ENCODE results near the gene VDR.

The VDR gene

GRCh38 chr12:47904713-47905709 is at the start of gene VDR:
TSS of gene VDR (minus strand) at chr12:47904994. CDS start at chr12:47879113, 25,881 bp downstream.
- H3K27ac Mint-ChIP-seq: peak within 1 kb of the TSS; percentile 88
- H3K9me3 Mint-ChIP-seq: no peaks in the 10 kb centered on the region
- peaks cover 33% of the 10 kb centered on the region for H3K27me3 Mint-ChIP-seq (ENCODE audit: low read depth)
- H3K4me3 Mint-ChIP-seq: peak within 1 kb of the TSS; percentile 98
- H3K36me3 Mint-ChIP-seq (ENCODE audit: low read depth): peaks cover 8% of the 10 kb centered on the region
- peak; percentile 74 for DNase-seq (ENCODE audit: low spot score)
- H3K4me1 Mint-ChIP-seq (ENCODE audit: low read depth): peaks cover 45% of the 10 kb centered on the region

DNA sequence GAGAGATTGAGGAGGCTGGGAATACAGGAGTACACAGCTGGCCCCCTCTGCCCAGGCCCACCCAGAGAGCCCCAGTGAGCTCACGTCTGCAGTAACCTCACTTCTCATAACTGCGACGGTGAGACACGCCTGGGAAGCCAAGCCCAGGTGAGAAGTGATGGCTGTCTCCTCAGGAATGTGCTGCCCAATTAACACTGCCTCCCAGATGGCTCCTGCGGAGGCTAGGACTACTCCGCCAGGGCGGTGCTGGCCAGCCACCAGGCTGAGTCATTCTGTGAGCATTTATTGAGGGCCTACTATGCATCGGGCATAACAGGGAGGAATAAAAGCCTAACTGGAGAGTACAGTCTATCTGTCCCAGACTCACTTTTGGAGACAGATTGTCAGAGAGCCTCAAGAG is 49.3 kb upstream of the VDR start:
- no peaks in the 10 kb centered on the region for H3K36me3 Mint-ChIP-seq (ENCODE audit: low read depth)
- no peak for DNase-seq (ENCODE audit: low spot score)
- H3K4me1 Mint-ChIP-seq (ENCODE audit: low read depth): peaks cover 10% of the 10 kb centered on the region
- no peak overlapping the region for H3K4me3 Mint-ChIP-seq
- peaks cover 6% of the 10 kb centered on the region for H3K9me3 Mint-ChIP-seq
- peaks cover 9% of the 10 kb centered on the region for H3K27me3 Mint-ChIP-seq (ENCODE audit: low read depth)
- no peak overlapping the region for H3K27ac Mint-ChIP-seq

DNA sequence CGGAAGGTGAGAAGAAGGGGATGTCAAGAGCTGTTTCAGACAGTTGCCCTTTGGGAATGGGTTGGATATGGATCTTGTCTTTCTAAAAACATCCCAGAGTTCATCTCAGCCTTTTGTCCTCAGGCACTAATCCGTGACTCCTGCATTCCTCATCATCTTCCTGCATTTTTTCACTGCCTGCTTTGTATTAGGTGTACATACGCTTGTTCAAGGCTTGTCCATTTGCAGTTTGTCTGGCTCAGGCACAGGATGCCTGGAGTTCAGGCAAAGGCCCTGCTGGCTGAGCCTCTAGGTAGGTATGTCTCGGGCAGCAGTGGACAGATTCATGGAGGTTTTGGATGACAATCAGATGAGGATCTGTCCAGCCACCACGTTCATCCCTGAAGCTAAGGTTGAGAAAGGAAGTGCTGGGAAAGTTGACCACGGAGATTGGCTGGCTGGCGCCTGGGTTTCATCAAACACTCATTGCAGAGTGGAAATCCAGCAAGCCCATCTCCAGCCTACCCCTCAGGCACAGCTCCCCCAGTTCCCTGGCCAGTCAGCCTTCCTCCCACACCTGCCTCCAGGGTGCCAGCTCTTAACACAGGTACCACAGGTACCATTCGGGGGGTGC is 46.2 kb upstream of the VDR start:
- Mint-ChIP-seq H3K4me3 (no peak overlapping the region), H3K4me1 (ENCODE audit: low read depth) (peaks cover 15% of the 10 kb centered on the region), H3K27ac (no peak overlapping the region), H3K9me3 (no peaks in the 10 kb centered on the region), H3K36me3 (ENCODE audit: low read depth) (no peaks in the 10 kb centered on the region), H3K27me3 (ENCODE audit: low read depth) (peaks cover 9% of the 10 kb centered on the region)
- DNase-seq (ENCODE audit: low spot score): no peak

DNA sequence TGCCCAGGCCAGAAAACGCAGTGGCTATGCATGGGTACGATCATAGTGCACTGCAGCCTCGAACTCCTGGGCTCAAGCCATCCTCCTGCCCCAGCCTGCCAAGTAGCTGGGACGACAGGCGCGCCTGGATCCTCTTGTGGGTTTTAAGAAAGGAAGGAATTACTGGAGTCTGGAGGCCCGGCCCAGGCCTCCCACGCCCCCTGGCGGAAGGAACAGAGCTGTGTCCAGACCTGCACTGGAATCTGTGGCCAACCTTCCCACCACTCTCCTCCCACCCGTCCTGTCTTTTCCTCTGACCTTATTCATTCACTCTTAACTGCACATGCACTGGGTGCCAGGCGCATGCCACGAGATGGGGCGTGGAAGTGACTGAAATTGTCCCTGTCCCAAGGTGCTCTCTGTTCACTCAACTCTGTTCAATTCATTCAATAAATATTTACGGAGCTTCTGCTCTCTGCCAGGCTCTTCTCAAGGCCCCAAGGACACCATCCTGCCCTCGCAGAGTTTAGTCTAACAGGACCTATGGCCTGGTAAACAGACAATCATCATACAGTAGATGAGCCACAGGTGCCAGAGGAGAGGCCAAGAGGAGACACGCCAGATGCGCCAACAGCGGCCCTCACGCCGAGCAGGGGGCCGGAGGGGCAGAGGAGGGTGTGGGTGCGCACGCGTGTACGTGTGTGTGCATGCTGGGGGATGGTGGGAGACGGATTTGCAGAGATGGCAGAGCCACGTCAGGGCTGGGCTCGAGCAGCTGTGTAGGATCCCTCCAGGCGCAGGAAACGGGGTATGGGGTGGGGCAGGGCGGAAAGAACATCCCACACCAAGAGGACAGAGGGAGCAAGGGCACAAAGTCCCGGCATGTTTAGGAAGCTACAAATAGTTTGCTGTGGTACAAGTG is 44.9 kb upstream of the VDR start:
- Mint-ChIP-seq H3K4me3 (no peak overlapping the region), H3K27ac (no peak overlapping the region), H3K4me1 (ENCODE audit: low read depth) (peaks cover 15% of the 10 kb centered on the region), H3K27me3 (ENCODE audit: low read depth) (peaks cover 6% of the 10 kb centered on the region), H3K36me3 (ENCODE audit: low read depth) (no peaks in the 10 kb centered on the region), H3K9me3 (no peaks in the 10 kb centered on the region)
- peak; percentile 45 for DNase-seq (ENCODE audit: low spot score)

DNA sequence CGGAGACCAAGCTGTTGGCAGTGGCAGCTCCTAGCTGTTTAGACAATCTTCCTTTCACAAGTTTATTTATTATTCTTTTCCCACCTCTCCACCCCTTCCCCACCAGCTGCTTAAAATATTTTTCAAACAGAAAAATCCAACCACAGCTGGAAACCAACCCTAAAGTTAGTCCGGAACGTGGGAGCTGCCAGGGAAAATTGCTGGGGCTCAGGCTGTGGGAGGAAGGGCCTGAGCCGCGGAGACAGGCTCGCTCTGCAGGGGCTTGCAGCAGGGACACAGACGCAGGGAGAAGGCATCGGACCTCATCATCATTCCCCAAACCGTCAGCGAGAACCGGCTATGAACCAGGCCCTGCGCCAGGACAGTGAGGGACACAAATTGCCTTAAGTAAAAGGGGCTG is 42.5 kb upstream of the VDR start:
- Mint-ChIP-seq H3K27me3 (ENCODE audit: low read depth) (peaks cover 6% of the 10 kb centered on the region), H3K4me1 (ENCODE audit: low read depth) (peaks cover 6% of the 10 kb centered on the region), H3K9me3 (no peaks in the 10 kb centered on the region), H3K4me3 (no peak overlapping the region), H3K36me3 (ENCODE audit: low read depth) (no peaks in the 10 kb centered on the region), H3K27ac (no peak overlapping the region)
- DNase-seq (ENCODE audit: low spot score): no peak

GRCh38 chr12:47946413-47947323 is 41.9 kb upstream of the VDR start:
- Mint-ChIP-seq H3K36me3 (ENCODE audit: low read depth) (no peaks in the 10 kb centered on the region), H3K4me3 (no peak overlapping the region), H3K27ac (no peak overlapping the region), H3K4me1 (ENCODE audit: low read depth) (peaks cover 6% of the 10 kb centered on the region), H3K27me3 (ENCODE audit: low read depth) (peaks cover 6% of the 10 kb centered on the region), H3K9me3 (no peaks in the 10 kb centered on the region)
- DNase-seq (ENCODE audit: low spot score): no peak

DNA sequence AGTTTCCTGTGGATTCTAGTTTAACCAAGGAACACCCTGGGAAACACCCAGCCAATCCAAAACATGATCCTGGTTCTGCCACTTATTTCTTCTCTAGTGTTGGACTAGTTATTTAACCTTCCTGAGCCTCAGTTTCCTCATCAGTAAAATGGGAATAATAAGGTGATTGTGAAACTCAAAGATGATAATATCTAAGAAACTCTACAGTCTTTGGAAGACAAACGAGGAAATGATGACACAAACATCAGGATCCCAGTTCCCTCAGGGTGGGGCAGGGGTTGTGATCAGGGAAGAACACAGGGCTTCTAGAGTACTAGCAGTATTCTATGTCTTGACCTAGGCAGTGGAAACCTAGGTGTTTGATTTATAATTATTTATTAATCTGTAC is 40.5 kb upstream of the VDR start:
- Mint-ChIP-seq H3K27me3 (ENCODE audit: low read depth) (peaks cover 17% of the 10 kb centered on the region), H3K27ac (no peak overlapping the region), H3K9me3 (no peaks in the 10 kb centered on the region), H3K4me1 (ENCODE audit: low read depth) (peaks cover 9% of the 10 kb centered on the region), H3K36me3 (ENCODE audit: low read depth) (no peaks in the 10 kb centered on the region), H3K4me3 (no peak overlapping the region)
- DNase-seq (ENCODE audit: low spot score): no peak

DNA sequence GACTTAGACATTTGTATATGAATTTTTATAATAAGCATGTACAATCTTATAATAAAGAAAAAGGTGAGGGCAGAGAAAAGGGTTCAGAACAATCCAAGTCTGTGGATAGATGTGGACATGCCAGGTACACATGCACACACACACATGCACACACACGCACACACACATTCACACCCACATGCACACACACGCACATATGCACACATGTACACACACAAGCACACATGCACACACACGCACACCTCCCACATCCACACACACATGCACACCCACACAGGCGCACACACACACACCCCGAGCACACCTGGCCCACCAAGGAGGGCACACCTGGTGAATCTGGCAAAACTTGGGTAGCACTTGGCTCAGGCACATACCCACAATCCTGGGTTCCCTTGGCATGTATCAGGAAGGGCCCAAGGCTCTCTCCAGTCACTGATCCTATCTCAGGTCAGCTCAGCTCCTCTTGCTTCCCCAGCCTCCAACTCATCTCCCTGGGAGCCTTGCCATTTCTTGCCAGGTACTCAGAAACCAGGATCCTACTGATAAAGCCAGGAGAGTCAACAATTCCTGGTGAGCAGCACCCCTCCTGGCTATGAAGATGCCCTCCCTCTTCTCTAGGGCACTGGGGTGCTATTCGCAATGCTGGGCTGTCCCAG is 40.0 kb upstream of the VDR start:
- Mint-ChIP-seq H3K36me3 (ENCODE audit: low read depth) (no peaks in the 10 kb centered on the region), H3K4me1 (ENCODE audit: low read depth) (peaks cover 9% of the 10 kb centered on the region), H3K27ac (no peak overlapping the region), H3K27me3 (ENCODE audit: low read depth) (peaks cover 17% of the 10 kb centered on the region), H3K9me3 (no peaks in the 10 kb centered on the region), H3K4me3 (no peak overlapping the region)
- no peak for DNase-seq (ENCODE audit: low spot score)

DNA sequence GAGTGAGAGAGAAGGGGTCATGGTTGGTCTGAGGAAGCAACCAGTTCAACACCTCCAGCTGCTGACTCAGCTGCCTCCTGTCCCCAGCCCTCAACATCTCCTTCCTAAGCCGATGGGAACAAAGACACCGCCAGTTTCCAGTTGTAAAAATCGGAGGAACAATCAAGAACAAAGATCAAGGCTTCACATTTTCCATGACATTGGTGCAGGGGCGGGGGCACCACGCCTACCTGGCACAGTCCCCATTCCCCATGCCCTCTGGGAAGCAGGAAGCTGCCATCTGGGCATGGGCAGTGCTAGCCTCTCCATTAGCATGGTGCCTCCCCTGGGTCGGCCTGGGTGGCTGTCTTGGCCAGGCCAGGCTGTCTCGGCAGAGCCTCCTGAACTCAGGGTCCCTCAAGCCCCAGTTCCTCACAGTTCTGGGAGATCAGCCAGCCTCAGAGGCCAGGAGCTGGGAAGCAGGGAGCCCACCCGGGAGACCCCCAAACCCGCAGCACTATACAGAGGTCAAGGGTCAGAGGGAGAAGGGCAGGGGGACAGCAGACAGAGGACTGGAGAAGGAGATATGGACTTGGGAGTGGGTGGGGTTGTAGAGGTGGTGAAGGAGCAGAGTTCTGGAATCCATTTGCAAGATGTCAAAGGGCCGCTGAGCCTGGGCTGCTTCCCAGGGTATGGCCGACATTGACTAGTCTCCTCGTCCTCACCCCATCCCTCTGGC is 39.0 kb upstream of the VDR start:
- no peak for DNase-seq (ENCODE audit: low spot score)
- H3K27ac Mint-ChIP-seq: no peak overlapping the region
- no peak overlapping the region for H3K4me3 Mint-ChIP-seq
- H3K9me3 Mint-ChIP-seq: no peaks in the 10 kb centered on the region
- no peaks in the 10 kb centered on the region for H3K36me3 Mint-ChIP-seq (ENCODE audit: low read depth)
- peaks cover 8% of the 10 kb centered on the region for H3K4me1 Mint-ChIP-seq (ENCODE audit: low read depth)
- peaks cover 17% of the 10 kb centered on the region for H3K27me3 Mint-ChIP-seq (ENCODE audit: low read depth)

DNA sequence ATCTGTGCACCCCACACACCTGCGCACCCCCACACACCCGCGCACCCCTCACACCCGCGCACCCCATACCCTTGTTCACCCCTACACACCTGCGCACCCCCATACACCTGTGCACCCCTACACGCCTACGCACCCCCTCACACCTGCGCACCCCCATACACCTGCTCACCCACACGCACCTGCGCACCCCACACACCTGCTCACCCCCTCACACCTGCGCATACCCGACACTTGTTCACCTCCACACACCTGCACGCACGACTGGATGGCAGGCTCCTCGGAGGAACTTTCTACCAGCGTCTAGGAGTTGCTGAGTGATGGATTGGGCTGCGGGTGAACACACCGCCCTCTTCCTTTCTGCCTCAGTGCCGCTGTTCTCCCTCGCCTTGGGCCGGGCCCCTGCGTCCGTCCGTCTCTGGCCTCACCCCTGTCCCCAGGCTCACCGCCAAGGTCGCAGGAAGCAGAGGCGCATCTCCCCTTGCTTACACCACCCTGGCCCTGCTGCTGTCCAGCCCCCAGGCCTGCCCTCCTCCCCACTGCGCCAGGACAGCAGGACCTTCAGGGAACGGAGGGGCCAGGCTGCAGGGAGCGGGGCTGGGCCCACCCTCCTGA is 37.9 kb upstream of the VDR start:
- H3K9me3 Mint-ChIP-seq: no peaks in the 10 kb centered on the region
- H3K4me3 Mint-ChIP-seq: no peak overlapping the region
- H3K36me3 Mint-ChIP-seq (ENCODE audit: low read depth): no peaks in the 10 kb centered on the region
- H3K27ac Mint-ChIP-seq: no peak overlapping the region
- no peak for DNase-seq (ENCODE audit: low spot score)
- peaks cover 17% of the 10 kb centered on the region for H3K27me3 Mint-ChIP-seq (ENCODE audit: low read depth)
- peaks cover 8% of the 10 kb centered on the region for H3K4me1 Mint-ChIP-seq (ENCODE audit: low read depth)

DNA sequence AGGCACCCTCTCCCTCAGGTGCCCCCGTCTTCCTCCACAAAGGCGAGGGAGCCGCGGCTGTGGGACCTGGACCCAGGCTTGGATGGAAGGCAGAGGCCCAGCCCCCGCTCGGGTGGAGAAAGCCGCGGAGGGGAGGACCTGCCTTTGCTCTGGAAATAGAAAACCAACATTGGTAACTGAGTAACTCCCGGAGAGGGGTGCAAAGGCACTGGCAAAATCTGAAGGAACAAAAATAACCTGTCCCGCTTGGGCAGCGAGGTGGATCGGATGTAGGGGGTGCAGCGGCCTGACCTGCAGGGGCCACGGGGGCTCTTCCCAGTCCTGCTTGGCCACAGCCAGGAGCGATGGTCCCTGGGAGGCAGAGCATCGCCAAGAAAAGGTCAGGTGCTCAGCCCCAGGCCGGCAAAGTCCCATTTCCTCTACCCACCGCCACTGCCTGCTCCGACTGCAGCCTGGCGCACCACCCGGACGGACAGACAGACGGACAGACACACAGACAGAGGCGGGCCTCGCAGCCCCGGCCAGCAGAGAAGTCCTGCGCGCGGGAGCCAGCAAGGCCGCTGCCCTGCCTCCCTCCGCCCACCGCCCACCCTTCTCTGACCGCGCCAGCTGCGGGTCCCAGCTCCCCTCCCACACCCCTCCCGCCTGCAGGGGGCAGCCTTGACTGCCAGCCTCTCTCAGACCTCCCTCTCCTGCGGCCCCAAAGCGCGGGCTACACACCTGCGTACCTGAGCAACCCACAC is 37.2 kb upstream of the VDR start:
- no peaks in the 10 kb centered on the region for H3K9me3 Mint-ChIP-seq
- no peak for DNase-seq (ENCODE audit: low spot score)
- no peak overlapping the region for H3K4me3 Mint-ChIP-seq
- H3K4me1 Mint-ChIP-seq (ENCODE audit: low read depth): peaks cover 8% of the 10 kb centered on the region
- peaks cover 17% of the 10 kb centered on the region for H3K27me3 Mint-ChIP-seq (ENCODE audit: low read depth)
- no peaks in the 10 kb centered on the region for H3K36me3 Mint-ChIP-seq (ENCODE audit: low read depth)
- H3K27ac Mint-ChIP-seq: no peak overlapping the region

Data from T-helper 2 cell treated with Interferon-gamma antibody and Interleukin-4, amounts not matched to agents 5 μg/mL and 100 μg/mL, for 36 hours (primary cell).